K562 (cell line): Measurements from ENCODE around the gene ATP13A2.

ENCODE experiments used
- ATF3 ChIP-seq, 2 experiments: fragments of 450-650 bp in 1 of 2; sonication (generic) in 1 of 2; formaldehyde crosslinking in 1 of 2; IDR thresholded peaks in 1 of 2; conservative IDR thresholded peaks in 1 of 2; 2 replicates each; pipeline versions ENCODE4 v1.6.1 to v1.8.1; 2016 to 2023; ENCODE audit warnings: mild to moderate bottlenecking in 2 of 2, moderate library complexity in 2 of 2, inconsistent platforms in 1 of 2, missing genetic modification reagents in 1 of 2
- BRD4 ChIP-seq: fragments of 200-600 bp; sonication (generic); IDR thresholded peaks from 2 replicates; pipeline ENCODE4 v1.6.1; 2017; ENCODE audit warnings: inconsistent platforms
- DPF2 ChIP-seq: fragments of 450-650 bp; IDR thresholded peaks from 2 replicates; pipeline ENCODE4 v1.6.1; 2016
- KAT2B ChIP-seq: IDR thresholded peaks from one replicate; pipeline ENCODE4 v1.6.1; 2012; ENCODE audit warnings: low read depth, mild to moderate bottlenecking, control low read depth, inconsistent platforms, low read length, moderate library complexity
- KLF16 ChIP-seq: IDR thresholded peaks from 2 replicates; pipeline ENCODE4 v1.6.1; 2016; ENCODE audit warnings: antibody characterized with exemption
- MYC ChIP-seq, 2 experiments: fragments of 250-450 bp in 1 of 2; sonication (Bioruptor Pico) in 1 of 2; IDR thresholded peaks; 2 replicates each; pipeline versions ENCODE4 v1.5.1 to v1.6.1; 2012 to 2021; ENCODE audit warnings: low read depth in 2 of 2, borderline replicate concordance in 1 of 2, improper control_type of control experiment in 1 of 2, low read length in 1 of 2, mild to moderate bottlenecking in 1 of 2, moderate library complexity in 1 of 2
- PRDM10 ChIP-seq: fragments of 450-650 bp; IDR thresholded peaks from 2 replicates; pipeline ENCODE4 v1.6.1; 2018; ENCODE audit not compliant: partially characterized antibody
- ZEB2 ChIP-seq: fragments of 450-650 bp; IDR thresholded peaks from 2 replicates; pipeline ENCODE4 v1.6.1; 2016
- ZFP36 ChIP-seq: fragments of 150-350 bp; IDR thresholded peaks from 2 replicates; pipeline ENCODE4 v1.6.1; 2018; ENCODE audit warnings: low read length, low read depth; ENCODE audit not compliant: partially characterized antibody
- ZNF143 ChIP-seq: sonication (generic); formaldehyde crosslinking; IDR thresholded peaks from 2 replicates; pipeline ENCODE4 v1.9.0; 2022; ENCODE audit warnings: mild to moderate bottlenecking, missing genetic modification reagents

- no peak for TF ChIP-seq ZNF143 (CRISPR knock-in tag)
- TF ChIP-seq BRD4 = no peak
- TF ChIP-seq ZEB2 = no peak
- no peak for TF ChIP-seq KAT2B
- TF ChIP-seq ZFP36 = no peak
- no peak for TF ChIP-seq ATF3 (IDR thresholded peaks at IDR 0.05)
- TF ChIP-seq ATF3 (CRISPR knock-in tag; conservative IDR thresholded peaks at IDR 0.05) = no peak
- no peak for TF ChIP-seq KLF16
- no peak for TF ChIP-seq DPF2
- TF ChIP-seq PRDM10 = no peak
- TF ChIP-seq MYC (IDR thresholded peaks at IDR 0.05; ENCODE audit: low read depth, low read length) = no peak
- TF ChIP-seq MYC (CRISPR knock-in tag; IDR thresholded peaks at IDR 0.05; ENCODE audit: borderline replicate concordance, low read depth) = no peak
Observed at GRCh38 chr1:17043676-17044075, 31.9 kb upstream of the ATP13A2 start.
